ENCODE results near the gene EFHD1. TPM values are rescaled to one million over a fixed set of nuclear protein-coding genes. Genes with fewer than 3 reads are reported as not detected.

The EFHD1 gene
- total and polyA plus RNA-seq, 9 of the 15 experiments (the other 6 are each of a cell fraction or from before 2014, with no cell fraction given) = 0.66 to 9.1 (median 2.0) TPM

- TF ChIP-seq HOMEZ (CRISPR knock-in tag; IDR thresholded peaks at IDR 0.05) = no peak
- TF ChIP-seq CBFA2T2 (conservative IDR thresholded peaks at IDR 0.05) = peak; percentile 91
- no peak for TF ChIP-seq RBM14 (IDR thresholded peaks at IDR 0.05; ENCODE audit: borderline replicate concordance, insufficient read depth, low read depth, low read length)
- TF ChIP-seq ZNF3 (CRISPR knock-in tag; IDR thresholded peaks at IDR 0.05) = no peak
- no peak for TF ChIP-seq CHD2 (IDR thresholded peaks at IDR 0.05; ENCODE audit: low read depth, low read length)
- TF ChIP-seq PHF8 (IDR thresholded peaks at IDR 0.05; ENCODE audit: borderline replicate concordance, low read length) = peak; percentile 81; the same call in 1 of the 2 replicates
- TF ChIP-seq TAF1 (IDR thresholded peaks at IDR 0.05; ENCODE audit: control insufficient read depth, extremely low read depth, insufficient read depth, low read length, severe bottlenecking) = peak; percentile 18
- TF ChIP-seq ZNF134 (CRISPR knock-in tag; conservative IDR thresholded peaks at IDR 0.05) = no peak
- TF ChIP-seq ZKSCAN3 (CRISPR knock-in tag; IDR thresholded peaks at IDR 0.05) = no peak
- TF ChIP-seq MEF2A (IDR thresholded peaks at IDR 0.05; ENCODE audit: control insufficient read depth, low read depth, low read length) = no peak
- no peak for TF ChIP-seq TCF3 (CRISPR knock-in tag; IDR thresholded peaks at IDR 0.05)
- TF ChIP-seq TBP (optimal IDR thresholded peaks at IDR 0.05; ENCODE audit: low read depth, low read length) = peak; percentile 74
- TF ChIP-seq HCFC1 (IDR thresholded peaks at IDR 0.05; ENCODE audit: low read depth, low read length) = no peak
- no peak for TF ChIP-seq RBM15 (IDR thresholded peaks at IDR 0.05; ENCODE audit: insufficient read depth, low read length)
- no peak for TF ChIP-seq ZNF740 (CRISPR knock-in tag; IDR thresholded peaks at IDR 0.05)
- TF ChIP-seq ZNF740 (tag; IDR thresholded peaks at IDR 0.05) = no peak
- TF ChIP-seq NFIX (CRISPR knock-in tag; IDR thresholded peaks at IDR 0.05; ENCODE audit: low read depth) = no peak
- no peak for TF ChIP-seq TCF15 (CRISPR knock-in tag; IDR thresholded peaks at IDR 0.05)
- no peak for TF ChIP-seq HDAC3 (IDR thresholded peaks at IDR 0.05; ENCODE audit: borderline replicate concordance, partially characterized antibody)
- TF ChIP-seq XRCC3 (IDR thresholded peaks at IDR 0.05) = no peak
- no peak for TF ChIP-seq ARID3B (CRISPR knock-in tag; IDR thresholded peaks at IDR 0.05; ENCODE audit: borderline replicate concordance)
- TF ChIP-seq TFE3 (CRISPR knock-in tag; IDR thresholded peaks at IDR 0.05) = peak; percentile 99
- TF ChIP-seq ZNF778 (CRISPR knock-in tag; IDR thresholded peaks at IDR 0.05) = no peak
Observed at GRCh38 chr2:232697059-232697806, 63.8 kb downstream of the EFHD1 start, which contains the start of gene GIGYF2 (continued).

Measured in K562 (cell line).